ENCODE results near the gene LEFTY2.

LEFTY2 gene

GRCh38 chr1:225917536-225917935 is 23.5 kb downstream of the LEFTY2 start:
- no peak for DNase-seq
- Histone ChIP-seq H3K36me3 (ENCODE audit: control insufficient read depth, insufficient read depth, low read length) (peaks cover 26% of the 10 kb centered on the region), H3K4me3 (ENCODE audit: insufficient read depth, low read depth, low read length, poor library complexity, severe bottlenecking) (no peak overlapping the region), H3K27me3 (replicated peaks; ENCODE audit: control insufficient read depth, insufficient read depth, low read length, poor library complexity, severe bottlenecking) (no peaks in the 10 kb centered on the region), H3K9me3 (ENCODE audit: control insufficient read depth, low read length) (no peaks in the 10 kb centered on the region), H3K4me1 (ENCODE audit: control insufficient read depth, insufficient read depth, low read length, poor library complexity, severe bottlenecking) (peaks cover 3% of the 10 kb centered on the region), H3K27ac (ENCODE audit: insufficient read depth, low read length, poor library complexity, severe bottlenecking) (no peak overlapping the region)

GRCh38 chr1:225917101-225917500 is 23.9 kb downstream of the LEFTY2 start:
- no peaks in the 10 kb centered on the region for H3K27me3 ChIP-seq (replicated peaks; ENCODE audit: control insufficient read depth, insufficient read depth, low read length, poor library complexity, severe bottlenecking)
- no peak for DNase-seq
- no peaks in the 10 kb centered on the region for H3K9me3 ChIP-seq (ENCODE audit: control insufficient read depth, low read length)
- H3K36me3 ChIP-seq (ENCODE audit: control insufficient read depth, insufficient read depth, low read length) = peaks cover 22% of the 10 kb centered on the region
- no peak overlapping the region for H3K27ac ChIP-seq (ENCODE audit: insufficient read depth, low read length, poor library complexity, severe bottlenecking)
- no peak overlapping the region for H3K4me3 ChIP-seq (ENCODE audit: insufficient read depth, low read depth, low read length, poor library complexity, severe bottlenecking)
- H3K4me1 ChIP-seq (ENCODE audit: control insufficient read depth, insufficient read depth, low read length, poor library complexity, severe bottlenecking) = no peaks in the 10 kb centered on the region

GRCh38 chr1:225915538-225915991 is 25.5 kb downstream of the LEFTY2 start:
- H3K36me3 ChIP-seq (ENCODE audit: control insufficient read depth, insufficient read depth, low read length) = peaks cover 7% of the 10 kb centered on the region
- DNase-seq = no peak
- H3K4me1 ChIP-seq (ENCODE audit: control insufficient read depth, insufficient read depth, low read length, poor library complexity, severe bottlenecking) = no peaks in the 10 kb centered on the region
- no peak overlapping the region for H3K4me3 ChIP-seq (ENCODE audit: insufficient read depth, low read depth, low read length, poor library complexity, severe bottlenecking)
- no peaks in the 10 kb centered on the region for H3K27me3 ChIP-seq (replicated peaks; ENCODE audit: control insufficient read depth, insufficient read depth, low read length, poor library complexity, severe bottlenecking)
- H3K9me3 ChIP-seq (ENCODE audit: control insufficient read depth, low read length) = no peaks in the 10 kb centered on the region
- no peak overlapping the region for H3K27ac ChIP-seq (ENCODE audit: insufficient read depth, low read length, poor library complexity, severe bottlenecking)

- Histone ChIP-seq H3K9me3 (ENCODE audit: control insufficient read depth, low read length) (no peaks in the 10 kb centered on the region), H3K27me3 (replicated peaks; ENCODE audit: control insufficient read depth, insufficient read depth, low read length, poor library complexity, severe bottlenecking) (no peaks in the 10 kb centered on the region), H3K36me3 (ENCODE audit: control insufficient read depth, insufficient read depth, low read length) (peaks cover 4% of the 10 kb centered on the region), H3K4me3 (ENCODE audit: insufficient read depth, low read depth, low read length, poor library complexity, severe bottlenecking) (no peak overlapping the region), H3K27ac (ENCODE audit: insufficient read depth, low read length, poor library complexity, severe bottlenecking) (no peak overlapping the region), H3K4me1 (ENCODE audit: control insufficient read depth, insufficient read depth, low read length, poor library complexity, severe bottlenecking) (no peaks in the 10 kb centered on the region)
- DNase-seq = no peak
Measured at GRCh38 chr1:225914947-225915346, 26.1 kb downstream of the LEFTY2 start.

GRCh38 chr1:225914391-225914790 is 26.6 kb downstream of the LEFTY2 start:
- H3K4me3 ChIP-seq (ENCODE audit: insufficient read depth, low read depth, low read length, poor library complexity, severe bottlenecking) = no peak overlapping the region
- no peak for DNase-seq
- H3K27ac ChIP-seq (ENCODE audit: insufficient read depth, low read length, poor library complexity, severe bottlenecking) = no peak overlapping the region
- H3K4me1 ChIP-seq (ENCODE audit: control insufficient read depth, insufficient read depth, low read length, poor library complexity, severe bottlenecking) = no peaks in the 10 kb centered on the region
- no peaks in the 10 kb centered on the region for H3K27me3 ChIP-seq (replicated peaks; ENCODE audit: control insufficient read depth, insufficient read depth, low read length, poor library complexity, severe bottlenecking)
- H3K9me3 ChIP-seq (ENCODE audit: control insufficient read depth, low read length) = no peaks in the 10 kb centered on the region
- H3K36me3 ChIP-seq (ENCODE audit: control insufficient read depth, insufficient read depth, low read length) = no peaks in the 10 kb centered on the region

- Histone ChIP-seq H3K4me1 (ENCODE audit: control insufficient read depth, insufficient read depth, low read length, poor library complexity, severe bottlenecking) (no peaks in the 10 kb centered on the region), H3K4me3 (ENCODE audit: insufficient read depth, low read depth, low read length, poor library complexity, severe bottlenecking) (no peak overlapping the region), H3K27me3 (replicated peaks; ENCODE audit: control insufficient read depth, insufficient read depth, low read length, poor library complexity, severe bottlenecking) (no peaks in the 10 kb centered on the region), H3K36me3 (ENCODE audit: control insufficient read depth, insufficient read depth, low read length) (no peaks in the 10 kb centered on the region), H3K9me3 (ENCODE audit: control insufficient read depth, low read length) (no peaks in the 10 kb centered on the region), H3K27ac (ENCODE audit: insufficient read depth, low read length, poor library complexity, severe bottlenecking) (no peak overlapping the region)
- DNase-seq = peak; percentile 42 to 62 (median 48)
Measured at GRCh38 chr1:225911191-225912130, 29.6 kb downstream of the LEFTY2 start.

- no peak for DNase-seq
- Histone ChIP-seq H3K27ac (ENCODE audit: insufficient read depth, low read length, poor library complexity, severe bottlenecking) (no peak overlapping the region), H3K9me3 (ENCODE audit: control insufficient read depth, low read length) (no peaks in the 10 kb centered on the region), H3K4me3 (ENCODE audit: insufficient read depth, low read depth, low read length, poor library complexity, severe bottlenecking) (no peak overlapping the region), H3K36me3 (ENCODE audit: control insufficient read depth, insufficient read depth, low read length) (no peaks in the 10 kb centered on the region), H3K27me3 (replicated peaks; ENCODE audit: control insufficient read depth, insufficient read depth, low read length, poor library complexity, severe bottlenecking) (no peaks in the 10 kb centered on the region), H3K4me1 (ENCODE audit: control insufficient read depth, insufficient read depth, low read length, poor library complexity, severe bottlenecking) (no peaks in the 10 kb centered on the region)
Measured at GRCh38 chr1:225909477-225909876, 31.5 kb downstream of the LEFTY2 start.

- H3K27me3 ChIP-seq (replicated peaks; ENCODE audit: control insufficient read depth, insufficient read depth, low read length, poor library complexity, severe bottlenecking) = no peaks in the 10 kb centered on the region
Measured at GRCh38 chr1:225908773-225909172, 32.2 kb downstream of the LEFTY2 start.

GRCh38 chr1:225908013-225908640 is 32.9 kb downstream of the LEFTY2 start:
- Histone ChIP-seq H3K27ac (ENCODE audit: insufficient read depth, low read length, poor library complexity, severe bottlenecking) (no peak overlapping the region), H3K4me1 (ENCODE audit: control insufficient read depth, insufficient read depth, low read length, poor library complexity, severe bottlenecking) (no peaks in the 10 kb centered on the region), H3K27me3 (replicated peaks; ENCODE audit: control insufficient read depth, insufficient read depth, low read length, poor library complexity, severe bottlenecking) (no peaks in the 10 kb centered on the region), H3K36me3 (ENCODE audit: control insufficient read depth, insufficient read depth, low read length) (no peaks in the 10 kb centered on the region), H3K9me3 (ENCODE audit: control insufficient read depth, low read length) (no peaks in the 10 kb centered on the region), H3K4me3 (ENCODE audit: insufficient read depth, low read depth, low read length, poor library complexity, severe bottlenecking) (no peak overlapping the region)
- no peak for DNase-seq

More at GRCh38 chr1:225908773-225909172, 32.2 kb downstream of the LEFTY2 start:
- H3K36me3 ChIP-seq (ENCODE audit: control insufficient read depth, insufficient read depth, low read length) = no peaks in the 10 kb centered on the region
- no peaks in the 10 kb centered on the region for H3K4me1 ChIP-seq (ENCODE audit: control insufficient read depth, insufficient read depth, low read length, poor library complexity, severe bottlenecking)
- H3K27ac ChIP-seq (ENCODE audit: insufficient read depth, low read length, poor library complexity, severe bottlenecking) = no peak overlapping the region
- DNase-seq = no peak
- H3K4me3 ChIP-seq (ENCODE audit: insufficient read depth, low read depth, low read length, poor library complexity, severe bottlenecking) = no peak overlapping the region
- no peaks in the 10 kb centered on the region for H3K9me3 ChIP-seq (ENCODE audit: control insufficient read depth, low read length)

- H3K4me3 ChIP-seq (ENCODE audit: insufficient read depth, low read depth, low read length, poor library complexity, severe bottlenecking) = no peak overlapping the region
- no peak for DNase-seq
- no peaks in the 10 kb centered on the region for H3K36me3 ChIP-seq (ENCODE audit: control insufficient read depth, insufficient read depth, low read length)
- H3K27ac ChIP-seq (ENCODE audit: insufficient read depth, low read length, poor library complexity, severe bottlenecking) = no peak overlapping the region
- H3K9me3 ChIP-seq (ENCODE audit: control insufficient read depth, low read length) = no peaks in the 10 kb centered on the region
- no peaks in the 10 kb centered on the region for H3K4me1 ChIP-seq (ENCODE audit: control insufficient read depth, insufficient read depth, low read length, poor library complexity, severe bottlenecking)
- no peaks in the 10 kb centered on the region for H3K27me3 ChIP-seq (replicated peaks; ENCODE audit: control insufficient read depth, insufficient read depth, low read length, poor library complexity, severe bottlenecking)
Measured at GRCh38 chr1:225907341-225907740, 33.7 kb downstream of the LEFTY2 start.
